Mononuclear cell (primary cell): ENCODE results near the gene ZRSR2. TPM values are rescaled to one million over a fixed set of nuclear protein-coding genes. Genes with fewer than 3 reads are reported as not detected.
A peak's percentile ranks its signal among the peaks of the same experiment; 100 is the strongest.
"Not testable (repeated sequence)": the region's sequence is repeated elsewhere in the genome, so short reads cannot be mapped to it uniquely, and the experiment has no call there.

ENCODE experiments used
- H3K27me3 ChIP-seq: 2 replicates; pipeline ENCODE4 v1.6.0; 2011; ENCODE audit warnings: low read length, control low read depth; ENCODE audit not compliant: insufficient read depth
- H3K4me1 ChIP-seq: 2 replicates; pipeline ENCODE4 v1.5.1; 2011; ENCODE audit warnings: mild to moderate bottlenecking, low read length, control low read depth; ENCODE audit not compliant: insufficient read depth
- H3K4me3 ChIP-seq: 2 replicates; pipeline ENCODE4 v1.5.1; 2011; ENCODE audit warnings: mild to moderate bottlenecking, low read length, moderate library complexity
- H3K9me3 ChIP-seq: 2 replicates; pipeline ENCODE4 v1.5.1; 2011; ENCODE audit warnings: low read depth, mild to moderate bottlenecking, control low read depth, low read length
- total RNA-seq: library from RNA; depleted of rRNA; stranded (reverse); fragments of >200 nt; gene quantifications from one replicate; pipeline ENCODE4 v1.2.3, GENCODE V29; 2012

ZRSR2 gene
- total RNA-seq = 12.6 TPM

- Histone ChIP-seq H3K4me1 (peaks cover 50% of the 10 kb centered on the region), H3K27me3 (no peaks in the 10 kb centered on the region), H3K4me3 (peak within 1 kb of the TSS; percentile 79), H3K9me3 (no peaks in the 10 kb centered on the region)
Observed at GRCh38 chrX:15789979-15790768, at the start of gene ZRSR2. Gene ZRSR2, plus strand, starts transcription at chrX:15790484. Its CDS starts 12 bp downstream, at chrX:15790496.

- H3K4me1 ChIP-seq = peaks cover 18% of the 10 kb centered on the region
- H3K9me3 ChIP-seq = no peaks in the 10 kb centered on the region
- H3K4me3 ChIP-seq = no peak overlapping the region
- no peaks in the 10 kb centered on the region for H3K27me3 ChIP-seq
Observed at GRCh38 chrX:15744181-15744867, 46.0 kb upstream of the ZRSR2 start.

- Histone ChIP-seq H3K9me3 (no peaks in the 10 kb centered on the region), H3K4me1 (peaks cover 22% of the 10 kb centered on the region), H3K27me3 (no peaks in the 10 kb centered on the region), H3K4me3 (no peak overlapping the region)
Observed at GRCh38 chrX:15745179-15745578, 45.1 kb upstream of the ZRSR2 start.

- H3K9me3 ChIP-seq, H3K4me3 ChIP-seq, H3K27me3 ChIP-seq: not testable (repeated sequence)
- H3K4me1 ChIP-seq = peaks cover 30% of the 10 kb centered on the region
Observed at GRCh38 chrX:15746651-15747050, 43.6 kb upstream of the ZRSR2 start.

- no peak overlapping the region for H3K4me3 ChIP-seq
- peaks cover 39% of the 10 kb centered on the region for H3K4me1 ChIP-seq
- H3K9me3 ChIP-seq = no peaks in the 10 kb centered on the region
- H3K27me3 ChIP-seq = no peaks in the 10 kb centered on the region
Observed at GRCh38 chrX:15747626-15748173, 42.6 kb upstream of the ZRSR2 start.

- Histone ChIP-seq H3K4me1 (peaks cover 39% of the 10 kb centered on the region), H3K4me3 (no peak overlapping the region), H3K27me3 (no peaks in the 10 kb centered on the region)
Observed at GRCh38 chrX:15748841-15749240, 41.4 kb upstream of the ZRSR2 start.

GRCh38 chrX:15749642-15750610 lies 40.4 kb upstream of the ZRSR2 start:
- Histone ChIP-seq H3K4me3 (no peak overlapping the region), H3K27me3 (no peaks in the 10 kb centered on the region), H3K4me1 (peaks cover 36% of the 10 kb centered on the region), H3K9me3 (no peaks in the 10 kb centered on the region)

More at GRCh38 chrX:15748841-15749240, 41.4 kb upstream of the ZRSR2 start:
- H3K9me3 ChIP-seq = no peaks in the 10 kb centered on the region

GRCh38 chrX:15750611-15751154 lies 39.6 kb upstream of the ZRSR2 start:
- no peak overlapping the region for H3K4me3 ChIP-seq

GRCh38 chrX:15751155-15751819 lies 39.0 kb upstream of the ZRSR2 start:
- Histone ChIP-seq H3K9me3 (no peaks in the 10 kb centered on the region), H3K4me1 (peaks cover 33% of the 10 kb centered on the region), H3K27me3 (no peaks in the 10 kb centered on the region), H3K4me3 (no peak overlapping the region)

More at GRCh38 chrX:15750611-15751154, 39.6 kb upstream of the ZRSR2 start:
- H3K9me3 ChIP-seq = no peaks in the 10 kb centered on the region
- H3K4me1 ChIP-seq = peaks cover 33% of the 10 kb centered on the region
- H3K27me3 ChIP-seq = no peaks in the 10 kb centered on the region

GRCh38 chrX:15755091-15755490 lies 35.2 kb upstream of the ZRSR2 start:
- Histone ChIP-seq H3K27me3 (no peaks in the 10 kb centered on the region), H3K4me3 (no peak overlapping the region), H3K9me3 (no peaks in the 10 kb centered on the region), H3K4me1 (peaks cover 18% of the 10 kb centered on the region)

GRCh38 chrX:15758140-15758539 lies 32.1 kb upstream of the ZRSR2 start:
- no peaks in the 10 kb centered on the region for H3K9me3 ChIP-seq
- no peak overlapping the region for H3K4me3 ChIP-seq
- no peaks in the 10 kb centered on the region for H3K4me1 ChIP-seq
- H3K27me3 ChIP-seq = no peaks in the 10 kb centered on the region

GRCh38 chrX:15759886-15760285 lies 30.4 kb upstream of the ZRSR2 start:
- not testable (repeated sequence) for H3K27me3 ChIP-seq, H3K4me3 ChIP-seq, H3K4me1 ChIP-seq, H3K9me3 ChIP-seq

- no peaks in the 10 kb centered on the region for H3K9me3 ChIP-seq
- H3K27me3 ChIP-seq = no peaks in the 10 kb centered on the region
- H3K4me1 ChIP-seq = no peaks in the 10 kb centered on the region
- no peak overlapping the region for H3K4me3 ChIP-seq
Observed at GRCh38 chrX:15761564-15762191, 28.6 kb upstream of the ZRSR2 start.
